Skeletal muscle satellite cell (primary cell): Measurements from ENCODE around the gene DTNBP1.

Experiments used
- H3K27me3 ChIP-seq: 2 replicates; pipeline ENCODE4 v1.7.0; 2013; ENCODE audit warnings: low read length; ENCODE audit not compliant: control insufficient read depth, insufficient read depth
- H3K36me3 ChIP-seq: 2 replicates; pipeline ENCODE4 v1.7.0; 2013; ENCODE audit warnings: mild to moderate bottlenecking, control low read depth, low read length; ENCODE audit not compliant: insufficient read depth
- H3K4me1 ChIP-seq: 2 replicates; pipeline ENCODE4 v1.7.0; 2013; ENCODE audit warnings: low read length; ENCODE audit not compliant: control insufficient read depth, insufficient read depth
- H3K4me2 ChIP-seq: 2 replicates; pipeline ENCODE4 v1.7.0; 2013; ENCODE audit warnings: mild to moderate bottlenecking, low read length
- H3K4me3 ChIP-seq: 2 replicates; pipeline ENCODE4 v1.7.0; 2013; ENCODE audit warnings: low read length
- H3K9ac ChIP-seq: 2 replicates; pipeline ENCODE4 v1.7.0; 2013; ENCODE audit warnings: mild to moderate bottlenecking, low read depth, low read length, moderate library complexity
- H3K9me3 ChIP-seq: replicated peaks from 2 replicates; pipeline ENCODE4 v1.7.0; 2013; ENCODE audit warnings: mild to moderate bottlenecking, control low read depth, low read length

Gene DTNBP1

DNA sequence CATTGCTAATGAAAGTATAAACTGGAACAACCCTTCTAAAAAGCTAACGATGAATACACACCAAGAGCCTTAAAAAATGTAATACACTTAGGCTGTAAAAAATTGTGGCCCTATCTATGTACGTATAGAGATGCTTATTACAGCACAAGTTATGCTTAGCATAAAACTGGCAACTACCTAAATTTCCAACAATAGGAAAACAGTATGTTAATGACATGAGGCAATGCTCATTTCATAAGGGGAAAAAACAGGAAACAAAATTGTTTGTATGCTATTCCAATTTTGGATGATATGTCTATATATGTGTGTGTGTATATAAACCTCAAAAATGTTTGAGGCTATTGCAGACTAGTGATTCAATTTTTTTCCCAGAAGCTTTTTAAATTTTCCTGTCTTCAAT is 82.5 kb downstream of the DTNBP1 start:
- no peaks in the 10 kb centered on the region for H3K27me3 ChIP-seq
- no peaks in the 10 kb centered on the region for H3K36me3 ChIP-seq
- H3K9ac ChIP-seq, result no peak overlapping the region
- no peaks in the 10 kb centered on the region for H3K9me3 ChIP-seq
- no peak overlapping the region for H3K4me2 ChIP-seq
- H3K4me1 ChIP-seq, result no peaks in the 10 kb centered on the region
- H3K4me3 ChIP-seq, result no peak overlapping the region

DNA sequence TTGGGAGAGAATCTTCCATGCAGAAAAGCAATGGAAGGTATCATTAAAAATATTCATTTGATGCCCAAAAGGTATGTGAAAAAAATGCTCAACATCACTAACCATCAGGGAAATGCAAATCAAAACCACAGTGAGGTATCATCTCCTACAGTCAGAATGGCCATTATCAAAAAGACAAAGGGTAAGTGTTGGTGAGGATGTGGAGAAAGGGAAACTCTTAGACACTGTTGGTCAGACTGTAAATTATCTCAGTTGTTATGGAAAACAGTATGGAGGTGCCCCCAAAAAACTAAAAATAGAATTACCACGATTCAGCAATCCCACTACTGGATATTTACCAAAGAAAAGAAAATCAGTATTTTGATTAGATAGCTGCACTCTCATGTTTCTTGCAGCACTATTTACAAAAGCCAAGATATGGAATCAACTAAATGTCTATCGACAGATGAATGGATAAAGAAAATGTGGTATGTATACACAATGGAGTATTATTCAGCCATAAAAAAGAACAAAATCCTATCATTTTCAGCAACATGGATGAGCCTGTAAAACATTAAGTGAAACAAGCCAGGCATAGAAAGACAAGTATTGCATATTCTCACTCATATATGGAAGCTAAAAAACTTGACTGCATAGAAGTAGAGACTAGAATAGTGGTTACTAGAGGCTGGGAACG is 84.0 kb downstream of the DTNBP1 start:
- H3K9ac ChIP-seq, result no peak overlapping the region

DNA sequence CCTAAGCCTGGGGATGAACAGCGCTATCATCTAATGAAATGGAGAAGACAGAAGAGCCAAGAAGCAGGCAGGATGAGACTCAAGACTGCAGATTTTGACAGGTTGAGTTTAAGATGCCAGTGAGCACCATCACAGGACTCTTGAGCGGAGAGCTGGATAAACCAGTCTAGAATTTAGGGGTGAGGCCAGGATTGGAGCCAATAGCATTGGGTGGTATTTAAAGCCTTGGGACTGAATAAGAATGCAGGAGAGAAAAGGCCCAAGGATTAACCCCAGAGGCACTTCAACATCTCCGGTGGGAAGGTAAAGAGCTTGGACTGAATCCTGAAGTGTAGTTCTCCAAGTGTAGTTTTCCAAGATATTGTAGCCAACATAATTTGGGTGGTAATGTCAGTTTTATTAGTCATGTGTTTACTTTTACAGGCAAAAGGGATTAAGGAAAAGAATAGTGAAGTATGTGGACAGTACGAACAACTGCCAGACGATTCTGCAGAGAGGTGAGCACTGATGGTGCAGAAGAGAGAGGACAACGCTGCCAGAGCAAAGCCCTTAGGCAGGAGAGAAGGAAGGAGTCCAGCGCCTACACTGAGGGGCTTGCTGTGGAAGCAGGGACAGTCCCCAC is 85.2 kb downstream of the DTNBP1 start:
- Histone ChIP-seq H3K36me3 (no peaks in the 10 kb centered on the region), H3K9ac (no peak overlapping the region), H3K27me3 (no peaks in the 10 kb centered on the region), H3K4me1 (no peaks in the 10 kb centered on the region), H3K4me2 (no peak overlapping the region), H3K9me3 (no peaks in the 10 kb centered on the region), H3K4me3 (no peak overlapping the region)

More for the DNA sequence above, 84.0 kb downstream of the DTNBP1 start:
- Histone ChIP-seq H3K27me3 (no peaks in the 10 kb centered on the region), H3K4me3 (no peak overlapping the region), H3K9me3 (no peaks in the 10 kb centered on the region), H3K4me2 (no peak overlapping the region), H3K36me3 (no peaks in the 10 kb centered on the region), H3K4me1 (no peaks in the 10 kb centered on the region)

DNA sequence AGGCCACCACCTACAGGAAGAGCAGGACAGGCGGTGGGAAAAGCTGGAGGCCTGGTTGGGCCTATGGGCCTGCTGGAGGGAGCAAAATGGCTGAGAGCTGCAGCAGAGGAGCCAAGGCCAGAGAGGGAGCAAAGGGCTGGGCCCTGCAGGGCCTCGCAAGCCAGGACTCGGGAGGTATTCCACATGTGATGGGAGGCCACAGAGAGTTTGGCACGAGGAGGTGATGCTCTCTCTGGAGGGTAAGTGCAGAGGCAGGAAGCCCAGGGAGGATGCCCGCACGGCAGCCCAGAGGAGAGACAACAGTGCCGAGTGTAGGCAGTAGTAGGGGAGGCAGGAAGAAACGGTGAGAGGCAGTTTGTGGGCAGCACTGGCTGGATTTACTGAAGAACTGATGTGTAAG is 85.7 kb downstream of the DTNBP1 start:
- Histone ChIP-seq H3K9me3 (no peaks in the 10 kb centered on the region), H3K27me3 (no peaks in the 10 kb centered on the region), H3K4me2 (no peak overlapping the region), H3K9ac (no peak overlapping the region), H3K36me3 (no peaks in the 10 kb centered on the region), H3K4me1 (no peaks in the 10 kb centered on the region), H3K4me3 (no peak overlapping the region)

DNA sequence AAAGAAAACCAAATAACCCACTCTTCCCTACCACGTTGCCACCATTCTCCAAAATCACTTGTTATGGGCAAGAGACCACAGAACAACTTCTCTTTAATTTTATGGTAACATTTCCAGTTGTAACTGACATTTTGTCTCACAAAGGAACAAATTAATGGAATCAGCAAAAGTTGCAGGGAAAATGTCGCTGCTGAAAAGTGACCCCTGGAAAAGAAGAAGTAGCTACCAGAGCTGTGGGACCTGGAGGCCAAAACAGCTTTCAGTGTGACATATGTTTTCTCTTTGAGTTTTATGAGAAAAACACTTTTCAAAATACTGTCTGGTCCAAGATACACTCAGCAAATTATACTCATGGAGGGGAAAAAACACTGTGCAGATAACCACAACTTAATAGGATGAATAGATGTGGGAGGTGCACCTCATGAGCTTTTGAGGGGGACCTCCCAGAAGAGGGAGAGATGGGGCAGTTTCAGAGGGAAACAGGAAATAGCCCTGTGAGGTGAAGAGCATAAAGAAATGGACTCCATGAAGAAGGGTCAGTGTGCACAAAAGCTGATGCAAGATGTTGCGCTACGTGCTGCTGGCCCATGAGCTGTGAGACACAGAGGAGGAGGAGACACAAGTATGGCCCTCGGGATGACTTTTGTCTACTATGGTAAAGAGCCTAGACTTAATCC is 87.3 kb downstream of the DTNBP1 start:
- Histone ChIP-seq H3K4me2 (no peak overlapping the region), H3K4me3 (no peak overlapping the region), H3K9ac (no peak overlapping the region), H3K4me1 (no peaks in the 10 kb centered on the region), H3K27me3 (no peaks in the 10 kb centered on the region), H3K9me3 (no peaks in the 10 kb centered on the region), H3K36me3 (no peaks in the 10 kb centered on the region)

DNA sequence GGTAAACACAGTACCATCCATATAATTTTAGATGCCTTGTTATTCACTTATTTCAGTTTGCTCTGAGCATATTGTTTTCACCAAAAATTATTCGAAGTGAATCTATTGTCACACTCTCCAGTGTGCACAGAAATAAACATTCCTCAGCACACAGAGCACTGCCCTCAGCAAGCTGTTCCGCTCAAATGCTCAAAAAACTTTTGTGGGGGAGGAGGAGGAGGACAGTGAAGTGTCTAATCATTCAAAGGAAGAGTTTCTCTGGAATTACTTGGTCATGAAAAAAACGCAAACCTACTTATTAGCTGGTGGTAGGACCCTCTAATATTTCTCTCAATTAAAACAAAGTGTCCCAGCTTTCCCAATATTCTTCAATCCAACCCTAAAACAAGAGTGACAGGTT is 88.3 kb downstream of the DTNBP1 start:
- no peaks in the 10 kb centered on the region for H3K27me3 ChIP-seq
- no peaks in the 10 kb centered on the region for H3K9me3 ChIP-seq
- no peaks in the 10 kb centered on the region for H3K4me1 ChIP-seq
- no peak overlapping the region for H3K4me3 ChIP-seq
- H3K36me3 ChIP-seq, result no peaks in the 10 kb centered on the region
- no peak overlapping the region for H3K9ac ChIP-seq
- H3K4me2 ChIP-seq, result no peak overlapping the region

DNA sequence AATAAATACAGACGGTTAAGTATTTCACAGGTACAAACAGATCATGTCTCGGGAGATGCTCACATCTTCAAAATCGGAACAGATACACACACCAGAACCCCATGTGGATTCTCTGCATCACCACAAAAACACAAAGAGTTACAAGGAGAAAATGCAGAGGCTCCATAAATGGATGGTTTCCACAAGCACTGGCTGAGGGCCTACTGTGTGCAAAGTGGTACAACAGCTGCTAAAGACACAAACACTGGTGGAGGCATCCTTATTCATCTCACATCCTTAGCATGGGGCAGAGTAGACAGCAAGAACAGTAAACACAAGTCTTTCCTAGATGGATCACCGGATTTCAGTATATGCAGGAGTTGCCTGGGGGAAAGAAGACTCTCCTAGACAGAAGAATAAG is 88.8 kb downstream of the DTNBP1 start:
- Histone ChIP-seq H3K4me1 (no peaks in the 10 kb centered on the region), H3K4me3 (no peak overlapping the region), H3K9me3 (no peaks in the 10 kb centered on the region), H3K4me2 (no peak overlapping the region), H3K36me3 (no peaks in the 10 kb centered on the region), H3K9ac (no peak overlapping the region), H3K27me3 (no peaks in the 10 kb centered on the region)

DNA sequence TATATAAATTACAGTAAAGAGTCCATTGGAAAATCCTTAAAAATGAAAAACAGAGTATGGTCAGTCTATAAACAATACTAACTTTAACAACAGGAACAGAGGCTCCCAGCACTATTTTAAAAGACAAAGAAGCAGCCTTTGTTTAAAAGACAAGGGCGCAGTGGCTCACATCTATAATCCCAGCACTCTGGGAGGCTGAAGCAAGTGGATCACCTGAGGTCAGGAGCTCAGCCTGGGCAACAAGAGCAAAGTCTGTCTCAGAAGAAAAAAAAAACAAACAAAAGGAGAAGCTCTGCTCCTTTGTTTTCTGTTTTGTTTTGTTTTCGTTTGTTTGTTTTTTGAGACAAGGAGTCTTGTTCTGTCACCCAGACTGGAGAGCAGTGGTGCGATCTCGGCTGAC is 89.4 kb downstream of the DTNBP1 start:
- no peak overlapping the region for H3K4me2 ChIP-seq
- H3K9ac ChIP-seq, result no peak overlapping the region
- no peaks in the 10 kb centered on the region for H3K9me3 ChIP-seq
- no peak overlapping the region for H3K4me3 ChIP-seq
- H3K4me1 ChIP-seq, result no peaks in the 10 kb centered on the region
- H3K36me3 ChIP-seq, result no peaks in the 10 kb centered on the region
- no peaks in the 10 kb centered on the region for H3K27me3 ChIP-seq

DNA sequence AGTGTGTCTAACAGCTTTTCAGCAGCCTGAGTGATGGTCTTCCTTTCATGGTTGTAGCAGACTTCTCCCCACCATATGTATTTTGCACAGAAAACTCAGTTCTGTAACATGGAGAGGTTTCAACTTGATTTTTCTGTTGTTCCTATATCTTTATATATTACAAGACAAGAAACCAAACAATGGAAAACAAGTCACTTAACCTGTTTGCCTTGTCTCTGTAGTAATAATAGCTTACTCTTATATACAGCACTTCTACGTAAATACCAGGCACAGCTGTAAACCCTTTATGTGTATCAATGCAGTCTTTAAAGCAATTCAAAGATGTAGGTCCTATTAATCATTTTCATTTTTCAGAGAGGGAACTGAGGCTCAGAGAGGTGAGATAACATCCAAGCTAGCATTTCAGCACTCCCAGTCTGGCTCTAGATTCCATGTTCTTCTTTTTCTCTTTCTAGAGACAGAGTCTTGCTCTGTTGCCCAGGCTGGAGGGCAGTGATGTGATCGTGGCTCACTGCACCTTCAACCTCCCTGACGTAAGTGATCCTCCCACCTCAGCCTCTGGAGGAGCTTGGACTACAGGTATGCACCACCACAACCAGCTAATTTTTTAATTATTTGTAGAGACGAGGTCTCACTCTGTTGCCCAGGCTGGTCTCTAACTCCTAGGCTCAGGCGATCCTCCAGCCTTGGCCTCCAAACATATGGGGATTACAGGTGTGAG is 90.4 kb downstream of the DTNBP1 start:
- Histone ChIP-seq H3K4me1 (no peaks in the 10 kb centered on the region), H3K4me3 (no peak overlapping the region), H3K36me3 (no peaks in the 10 kb centered on the region), H3K27me3 (no peaks in the 10 kb centered on the region), H3K9me3 (no peaks in the 10 kb centered on the region), H3K4me2 (no peak overlapping the region), H3K9ac (no peak overlapping the region)

DNA sequence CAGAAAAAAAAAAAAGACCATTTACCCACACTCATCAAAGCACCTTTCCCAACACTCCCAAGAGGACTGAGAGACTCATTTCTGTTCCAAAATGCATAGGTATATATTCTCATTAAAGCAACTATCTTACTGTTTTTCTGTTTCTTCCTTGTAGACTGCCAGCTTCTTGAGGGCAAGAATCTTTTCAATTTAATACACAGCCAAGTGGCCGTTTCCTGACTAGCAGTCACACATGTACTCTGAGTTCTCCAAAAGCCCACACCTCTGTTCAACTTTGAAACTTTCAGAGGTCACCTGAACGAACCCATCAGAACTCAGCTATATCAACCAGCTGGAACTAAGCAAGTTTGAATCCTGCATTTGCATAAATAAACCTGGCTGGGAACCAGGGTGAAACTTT is 92.7 kb downstream of the DTNBP1 start:
- H3K9ac ChIP-seq, result no peak overlapping the region
- H3K4me1 ChIP-seq, result no peaks in the 10 kb centered on the region
- no peaks in the 10 kb centered on the region for H3K36me3 ChIP-seq
- H3K27me3 ChIP-seq, result no peaks in the 10 kb centered on the region
- H3K4me2 ChIP-seq, result no peak overlapping the region
- H3K4me3 ChIP-seq, result no peak overlapping the region
- no peaks in the 10 kb centered on the region for H3K9me3 ChIP-seq

DNA sequence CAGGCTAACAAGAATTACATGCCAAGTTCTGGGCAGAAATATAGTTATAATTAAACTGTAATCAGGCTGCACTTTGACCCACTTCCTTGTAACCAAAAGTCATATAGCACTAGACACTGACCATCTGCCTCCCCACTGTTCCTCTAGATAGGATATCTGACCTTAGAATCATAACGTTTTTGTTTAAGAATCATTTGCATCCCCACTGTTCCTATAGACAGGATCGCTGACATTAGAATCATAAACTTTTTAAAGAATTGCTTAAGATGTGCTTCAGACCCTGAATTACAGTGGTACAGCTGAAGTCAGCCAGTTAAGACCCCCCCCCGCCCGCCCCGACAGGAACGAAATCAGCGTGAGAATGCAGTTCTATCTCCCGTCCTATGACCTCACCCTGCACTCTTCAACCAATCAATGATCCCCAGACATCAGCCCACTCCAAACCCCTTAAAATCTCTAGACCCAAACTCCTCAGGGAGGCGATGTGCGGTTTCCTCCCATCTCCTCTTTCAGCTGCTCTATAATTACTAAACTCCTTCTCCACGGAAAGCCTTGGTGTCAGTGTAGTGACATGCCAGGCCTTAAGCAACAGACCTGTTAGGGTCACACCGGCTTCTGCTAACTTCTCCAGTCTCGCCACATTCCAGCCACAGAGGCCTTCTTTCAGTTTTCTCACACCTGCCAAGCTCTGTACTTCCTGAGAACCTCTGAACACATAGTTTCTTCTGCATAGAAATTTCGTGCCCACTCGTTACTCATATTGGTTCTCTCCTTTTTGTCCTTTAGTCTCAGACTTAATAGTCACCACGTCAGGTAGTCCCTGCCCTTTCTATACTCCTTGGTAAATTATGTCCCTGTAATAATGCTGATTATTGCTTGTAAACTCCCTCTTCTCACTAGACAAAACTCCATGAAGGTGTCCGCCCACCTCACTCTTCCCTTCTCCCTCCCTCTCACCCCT is 93.5 kb downstream of the DTNBP1 start:
- H3K4me2 ChIP-seq, result no peak overlapping the region
- H3K36me3 ChIP-seq, result no peaks in the 10 kb centered on the region
- H3K27me3 ChIP-seq, result no peaks in the 10 kb centered on the region
- no peak overlapping the region for H3K4me3 ChIP-seq
- no peak overlapping the region for H3K9ac ChIP-seq
- no peaks in the 10 kb centered on the region for H3K4me1 ChIP-seq
- H3K9me3 ChIP-seq, result no peaks in the 10 kb centered on the region
